K562 (cell line): ENCODE data around the gene LGR6. TPM values are rescaled to one million over a fixed set of nuclear protein-coding genes. Genes with fewer than 3 reads are reported as not detected.

Experiments used
- BCLAF1 ChIP-seq, 2 experiments: fragments of 450-650 bp in 1 of 2; IDR thresholded peaks; 2 replicates each; pipeline ENCODE4 v1.6.1; 2011 to 2017; ENCODE audit warnings: low read depth in 2 of 2, antibody characterized with exemption in 1 of 2, borderline replicate concordance in 1 of 2, low read length in 1 of 2, mild to moderate bottlenecking in 1 of 2, mixed read lengths in 1 of 2; ENCODE audit not compliant: control insufficient read depth in 1 of 2
- CBFA2T2 ChIP-seq: fragments of 450-650 bp; conservative IDR thresholded peaks from 2 replicates; pipeline ENCODE4 v1.6.1; 2017; ENCODE audit warnings: mild to moderate bottlenecking
- CHD1 ChIP-seq: fragments of 200-600 bp; sonication (generic); IDR thresholded peaks from one replicate; pipeline ENCODE4 v1.6.1; 2012; ENCODE audit warnings: mild to moderate bottlenecking, moderate library complexity, low read length, inconsistent platforms
- CHD4 ChIP-seq: fragments of 200-600 bp; sonication (generic); IDR thresholded peaks from 3 replicates; pipeline ENCODE4 v1.6.1; 2012; ENCODE audit warnings: low read depth, mild to moderate bottlenecking, mixed read lengths, low read length, inconsistent platforms; ENCODE audit not compliant: insufficient read depth, insufficient replicate concordance, poor library complexity, severe bottlenecking
- FOXM1 ChIP-seq, 2 experiments: fragments of 450-650 bp in 1 of 2; sonication (generic) in 1 of 2; formaldehyde crosslinking in 1 of 2; IDR thresholded peaks; 2 replicates each; pipeline versions ENCODE4 v1.6.1 to v1.9.0; 2017 to 2022; ENCODE audit warnings: low read depth in 2 of 2, mild to moderate bottlenecking in 2 of 2, missing genetic modification reagents in 1 of 2, moderate library complexity in 1 of 2
- NFIC ChIP-seq: fragments of 450-650 bp; IDR thresholded peaks from 2 replicates; pipeline ENCODE4 v1.6.1; 2017; ENCODE audit warnings: mild to moderate bottlenecking, inconsistent platforms
- NFXL1 ChIP-seq: fragments of 450-650 bp; formaldehyde crosslinking; IDR thresholded peaks from 2 replicates; pipeline ENCODE4 v1.4.0; 2021; ENCODE audit warnings: mild to moderate bottlenecking
- POLR2A ChIP-seq: fragments of 450-650 bp; conservative IDR thresholded peaks from 2 replicates; pipeline ENCODE4 v1.6.1; 2016
- SREBF2 ChIP-seq: sonication (generic); formaldehyde crosslinking; IDR thresholded peaks from 2 replicates; pipeline ENCODE4 v1.4.0; 2020; ENCODE audit warnings: mild to moderate bottlenecking, missing genetic modification reagents
- TBL1XR1 ChIP-seq, 2 experiments: IDR thresholded peaks; 2 replicates each; pipeline ENCODE4 v1.6.1; 2012; ENCODE audit warnings: improper control_type of control experiment in 2 of 2, low read length in 2 of 2, mild to moderate bottlenecking in 1 of 2
- ZFPM2 ChIP-seq: fragments of 250-450 bp; sonication (Bioruptor Pico); IDR thresholded peaks from 2 replicates; pipeline ENCODE4 v1.5.1; 2022; ENCODE audit warnings: mild to moderate bottlenecking
- ZNF134 ChIP-seq: fragments of 250-450 bp; sonication (Bioruptor Pico); conservative IDR thresholded peaks from 2 replicates; pipeline ENCODE4 v1.4.0; 2020
- polyA plus RNA-seq, 8 experiments: library from polyadenylated mRNA; depleted of rRNA in 4 of 8; stranded (reverse) in 5 of 8; unstranded in 3 of 8; fragments of >200 nt; fragmentation: Nextera tagmentation in 2 of 8; fragmentation: Illumina TruSeq in 1 of 8; extraction: Ambion mirVana in 2 of 8; extraction: Trizol in 1 of 8; gene quantifications; 2 replicates each; pipeline versions ENCODE4 v1.2.1 to v1.2.3, GENCODE V29; 2011 to 2014; ENCODE audit warnings: inconsistent platforms in 1 of 8, missing spikeins in 1 of 8
- total RNA-seq, 7 experiments: library from RNA; depleted of rRNA in 6 of 7; stranded (reverse); fragments of >200 nt in 6 of 7; fragmentation: Illumina TruSeq in 2 of 7; extraction: Trizol in 2 of 7; gene quantifications; 2 replicates each; pipeline versions ENCODE4 v1.2.1 to v1.2.3, GENCODE V29; 2011 to 2021; ENCODE audit warnings: low replicate concordance in 1 of 7
- TF ChIP-seq, protein P1 (sequence below): sonication (generic); formaldehyde crosslinking; IDR thresholded peaks from 2 replicates; pipeline ENCODE4 v1.8.1; 2023; ENCODE audit warnings: mild to moderate bottlenecking, missing genetic modification reagents, moderate library complexity
- TF ChIP-seq, protein P2 (sequence below): sonication (generic); formaldehyde crosslinking; IDR thresholded peaks from 2 replicates; pipeline ENCODE4 v1.8.1; 2023; ENCODE audit warnings: missing genetic modification reagents, mild to moderate bottlenecking, borderline replicate concordance
- TF ChIP-seq, protein P3 (sequence below): fragments of 450-650 bp; formaldehyde crosslinking; IDR thresholded peaks from 2 replicates; pipeline ENCODE4 v1.4.0; 2022; ENCODE audit warnings: mild to moderate bottlenecking, moderate library complexity

Gene LGR6
- total and polyA plus RNA-seq, 9 of the 15 experiments (the other 6 are each of a cell fraction or from before 2014, with no cell fraction given) = 0.01 to 0.54 (median 0.17) TPM; not detected in 1

GRCh38 chr1:202159534-202160371 is 33.8 kb upstream of the LGR6 start (continued):
- TF ChIP-seq, protein P1, sequence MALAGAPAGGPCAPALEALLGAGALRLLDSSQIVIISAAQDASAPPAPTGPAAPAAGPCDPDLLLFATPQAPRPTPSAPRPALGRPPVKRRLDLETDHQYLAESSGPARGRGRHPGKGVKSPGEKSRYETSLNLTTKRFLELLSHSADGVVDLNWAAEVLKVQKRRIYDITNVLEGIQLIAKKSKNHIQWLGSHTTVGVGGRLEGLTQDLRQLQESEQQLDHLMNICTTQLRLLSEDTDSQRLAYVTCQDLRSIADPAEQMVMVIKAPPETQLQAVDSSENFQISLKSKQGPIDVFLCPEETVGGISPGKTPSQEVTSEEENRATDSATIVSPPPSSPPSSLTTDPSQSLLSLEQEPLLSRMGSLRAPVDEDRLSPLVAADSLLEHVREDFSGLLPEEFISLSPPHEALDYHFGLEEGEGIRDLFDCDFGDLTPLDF = no peak
- peak; percentile 38; the same call in 1 of the 2 replicates for TF ChIP-seq NFIC
- TF ChIP-seq, protein P2, sequence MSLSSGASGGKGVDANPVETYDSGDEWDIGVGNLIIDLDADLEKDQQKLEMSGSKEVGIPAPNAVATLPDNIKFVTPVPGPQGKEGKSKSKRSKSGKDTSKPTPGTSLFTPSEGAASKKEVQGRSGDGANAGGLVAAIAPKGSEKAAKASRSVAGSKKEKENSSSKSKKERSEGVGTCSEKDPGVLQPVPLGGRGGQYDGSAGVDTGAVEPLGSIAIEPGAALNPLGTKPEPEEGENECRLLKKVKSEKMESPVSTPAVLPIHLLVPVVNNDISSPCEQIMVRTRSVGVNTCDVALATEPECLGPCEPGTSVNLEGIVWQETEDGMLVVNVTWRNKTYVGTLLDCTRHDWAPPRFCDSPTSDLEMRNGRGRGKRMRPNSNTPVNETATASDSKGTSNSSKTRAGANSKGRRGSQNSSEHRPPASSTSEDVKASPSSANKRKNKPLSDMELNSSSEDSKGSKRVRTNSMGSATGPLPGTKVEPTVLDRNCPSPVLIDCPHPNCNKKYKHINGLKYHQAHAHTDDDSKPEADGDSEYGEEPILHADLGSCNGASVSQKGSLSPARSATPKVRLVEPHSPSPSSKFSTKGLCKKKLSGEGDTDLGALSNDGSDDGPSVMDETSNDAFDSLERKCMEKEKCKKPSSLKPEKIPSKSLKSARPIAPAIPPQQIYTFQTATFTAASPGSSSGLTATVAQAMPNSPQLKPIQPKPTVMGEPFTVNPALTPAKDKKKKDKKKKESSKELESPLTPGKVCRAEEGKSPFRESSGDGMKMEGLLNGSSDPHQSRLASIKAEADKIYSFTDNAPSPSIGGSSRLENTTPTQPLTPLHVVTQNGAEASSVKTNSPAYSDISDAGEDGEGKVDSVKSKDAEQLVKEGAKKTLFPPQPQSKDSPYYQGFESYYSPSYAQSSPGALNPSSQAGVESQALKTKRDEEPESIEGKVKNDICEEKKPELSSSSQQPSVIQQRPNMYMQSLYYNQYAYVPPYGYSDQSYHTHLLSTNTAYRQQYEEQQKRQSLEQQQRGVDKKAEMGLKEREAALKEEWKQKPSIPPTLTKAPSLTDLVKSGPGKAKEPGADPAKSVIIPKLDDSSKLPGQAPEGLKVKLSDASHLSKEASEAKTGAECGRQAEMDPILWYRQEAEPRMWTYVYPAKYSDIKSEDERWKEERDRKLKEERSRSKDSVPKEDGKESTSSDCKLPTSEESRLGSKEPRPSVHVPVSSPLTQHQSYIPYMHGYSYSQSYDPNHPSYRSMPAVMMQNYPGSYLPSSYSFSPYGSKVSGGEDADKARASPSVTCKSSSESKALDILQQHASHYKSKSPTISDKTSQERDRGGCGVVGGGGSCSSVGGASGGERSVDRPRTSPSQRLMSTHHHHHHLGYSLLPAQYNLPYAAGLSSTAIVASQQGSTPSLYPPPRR (CRISPR knock-in tag) = no peak
- TF ChIP-seq POLR2A = peak; percentile 84
- TF ChIP-seq ZFPM2 (CRISPR knock-in tag) = no peak
- no peak; the same call in 1 of the 2 replicates for TF ChIP-seq SREBF2
- 0 out of 2 replicates have a peak, but pooled peaks have one; percentile 32 for TF ChIP-seq ZNF134 (CRISPR knock-in tag)
- TF ChIP-seq, protein P3, sequence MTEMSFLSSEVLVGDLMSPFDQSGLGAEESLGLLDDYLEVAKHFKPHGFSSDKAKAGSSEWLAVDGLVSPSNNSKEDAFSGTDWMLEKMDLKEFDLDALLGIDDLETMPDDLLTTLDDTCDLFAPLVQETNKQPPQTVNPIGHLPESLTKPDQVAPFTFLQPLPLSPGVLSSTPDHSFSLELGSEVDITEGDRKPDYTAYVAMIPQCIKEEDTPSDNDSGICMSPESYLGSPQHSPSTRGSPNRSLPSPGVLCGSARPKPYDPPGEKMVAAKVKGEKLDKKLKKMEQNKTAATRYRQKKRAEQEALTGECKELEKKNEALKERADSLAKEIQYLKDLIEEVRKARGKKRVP (CRISPR knock-in tag) = peak; percentile 8; the same call in 1 of the 2 replicates
- no peak for TF ChIP-seq BCLAF1 (IDR thresholded peaks at IDR 0.05; ENCODE audit: borderline replicate concordance in 1 of 2, control insufficient read depth in 1 of 2, low read depth in 2 of 2, low read length in 1 of 2)
- TF ChIP-seq CBFA2T2 = no peak
- TF ChIP-seq NFXL1 (CRISPR knock-in tag) = no peak
- TF ChIP-seq FOXM1 (IDR thresholded peaks at IDR 0.05; ENCODE audit: low read depth) = no peak
- no peak for TF ChIP-seq FOXM1 (CRISPR knock-in tag; IDR thresholded peaks at IDR 0.05; ENCODE audit: low read depth)
- TF ChIP-seq CHD4 = no peak
- no peak for TF ChIP-seq TBL1XR1 (IDR thresholded peaks at IDR 0.05; ENCODE audit: low read length in 2 of 2)
- peak; percentile 83 for TF ChIP-seq CHD1
